HuH-7.5 (cell line): ENCODE results near the gene WDR83.
"Not testable (repeated sequence)": the region's sequence is repeated elsewhere in the genome, so short reads cannot be mapped to it uniquely, and the experiment has no call there.

Experiments
- DNase-seq: peaks from one replicate; pipeline ENCODE4 v3.0.0; 2011; ENCODE audit warnings: low spot score

The WDR83 gene

GRCh38 chr19:12666265-12667048, at the start of gene WDR83, which contains the start of gene MAN2B1:
Gene WDR83 (plus strand): TSS chr19:12666807. CDS start chr19:12669791, 2,984 bp downstream.
Gene MAN2B1 (minus strand): TSS chr19:12666742. CDS start chr19:12666701, 41 bp downstream.
- peak; percentile 98 for DNase-seq

GRCh38 chr19:12617646-12618045, 49.0 kb upstream of the WDR83 start:
- no peak for DNase-seq

- not testable (repeated sequence) for DNase-seq
Measured at GRCh38 chr19:12621253-12622024, 45.2 kb upstream of the WDR83 start.

GRCh38 chr19:12623361-12624031, 43.1 kb upstream of the WDR83 start:
- no peak for DNase-seq

GRCh38 chr19:12626958-12627357, 39.6 kb upstream of the WDR83 start:
- DNase-seq = no peak

GRCh38 chr19:12628040-12629022, 38.3 kb upstream of the WDR83 start:
- no peak for DNase-seq

- no peak for DNase-seq
Measured at GRCh38 chr19:12629215-12629614, 37.4 kb upstream of the WDR83 start.

- no peak for DNase-seq
Measured at GRCh38 chr19:12636631-12637030, 30.0 kb upstream of the WDR83 start.

- DNase-seq = no peak
Measured at GRCh38 chr19:12638611-12639182, 27.9 kb upstream of the WDR83 start.

GRCh38 chr19:12639901-12640613, 26.6 kb upstream of the WDR83 start:
- peak; percentile 92 for DNase-seq

- no peak for DNase-seq
Measured at GRCh38 chr19:12641456-12641855, 25.2 kb upstream of the WDR83 start.

- DNase-seq = no peak
Measured at GRCh38 chr19:12642506-12642905, 24.1 kb upstream of the WDR83 start.

GRCh38 chr19:12643716-12644115, 22.9 kb upstream of the WDR83 start:
- not testable (repeated sequence) for DNase-seq

- no peak for DNase-seq
Measured at GRCh38 chr19:12646551-12646950, 20.1 kb upstream of the WDR83 start.

- no peak for DNase-seq
Measured at GRCh38 chr19:12647047-12647446, 19.6 kb upstream of the WDR83 start.

GRCh38 chr19:12647490-12648071, 19.0 kb upstream of the WDR83 start:
- no peak for DNase-seq

GRCh38 chr19:12648088-12648487, 18.5 kb upstream of the WDR83 start:
- no peak for DNase-seq

GRCh38 chr19:12649941-12650340, 16.7 kb upstream of the WDR83 start:
- no peak for DNase-seq

GRCh38 chr19:12652219-12652618, 14.4 kb upstream of the WDR83 start:
- no peak for DNase-seq

- no peak for DNase-seq
Measured at GRCh38 chr19:12655546-12655945, 11.1 kb upstream of the WDR83 start.
